Stomach (tissue), 9 donors: Measurements from ENCODE around the gene SSX4B. TPM values are rescaled to one million over a fixed set of nuclear protein-coding genes. Genes with fewer than 3 reads are reported as not detected.
"Not testable (repeated sequence)": the region's sequence is repeated elsewhere in the genome, so short reads cannot be mapped to it uniquely, and the experiment has no call there.

Experiments used
- DNase-seq, 2 donors: peaks; one replicate each; pipeline versions ENCODE4 v3.0.0 to v3.0.0-alpha.2; 2013 to 2019
- H3K27ac ChIP-seq, 5 donors: fragments of 200-600 bp in 4 of 5; sonication (generic) in 4 of 5; one replicate each; pipeline ENCODE4 v1.5.1; 2013 to 2019; ENCODE audit warnings: mild to moderate bottlenecking in 1 of 5, moderate library complexity in 1 of 5
- H3K27me3 ChIP-seq, 3 donors: fragments of 200-600 bp; sonication (generic); one replicate each; pipeline ENCODE4 v1.5.1; 2017 to 2019; ENCODE audit warnings: mixed run types in 1 of 3
- H3K36me3 ChIP-seq, 4 donors: fragments of 200-600 bp; sonication (generic); 1 replicate in 3 of 4; 2 replicates in 1 of 4; pipeline ENCODE4 v1.5.1; 2016 to 2019
- H3K4me1 ChIP-seq, 4 donors: fragments of 200-600 bp; sonication (generic); one replicate each; pipeline ENCODE4 v1.5.1; 2016 to 2019
- H3K4me3 ChIP-seq, 4 donors: fragments of 200-600 bp; sonication (generic) in 3 of 4; one replicate each; pipeline ENCODE4 v1.5.1; 2016 to 2019; ENCODE audit warnings: mild to moderate bottlenecking in 1 of 4
- H3K9me3 ChIP-seq, 4 donors: fragments of 200-600 bp; sonication (generic); one replicate each; pipeline ENCODE4 v1.5.1; 2016 to 2019
- EP300 ChIP-seq: sonication (generic); formaldehyde crosslinking; IDR thresholded peaks from one replicate; pipeline ENCODE4 v1.6.1; 2017; ENCODE audit warnings: antibody characterized with exemption
- POLR2A ChIP-seq, 4 donors: fragments of 450-650 bp; IDR thresholded peaks; one replicate each; pipeline ENCODE4 v1.6.1; 2016; ENCODE audit warnings: antibody characterized with exemption in 4 of 4, control low read depth in 2 of 4, mild to moderate bottlenecking in 1 of 4, moderate library complexity in 1 of 4
- POLR2AphosphoS5 ChIP-seq, 3 donors: sonication (generic); formaldehyde crosslinking; IDR thresholded peaks; one replicate each; pipeline ENCODE4 v1.6.1; 2016; ENCODE audit warnings: antibody characterized with exemption in 3 of 3
- WGBS, 5 donors: extraction: QIAGEN DNeasy Blood & Tissue Kit in 3 of 5; methylation state at CpG; one replicate each; pipeline versions ENCODE4 v1.1.5 to v1.1.7; 2013 to 2018; 5-methylcytosine and 5-hydroxymethylcytosine counted together
- intact Hi-C: fragments of 100-400 bp; cut with DNase I; formaldehyde crosslinking; loops from one replicate; pipeline ENCODE4 v1.15.1; 2023; ENCODE audit warnings: low total_unique reads
- polyA plus RNA-seq, 3 donors: library from polyadenylated mRNA; stranded (reverse); fragments of 200-250 nt; gene quantifications; one replicate each; pipeline ENCODE4 v1.2.3, GENCODE V29; 2013
- total RNA-seq, 5 donors: library from RNA; depleted of rRNA; stranded (reverse); fragments of >200 nt; gene quantifications; one replicate each; pipeline versions ENCODE4 v1.1.0 to v1.2.3, GENCODE V29; 2014 to 2016
- TF ChIP-seq, protein P1 (sequence below), 7 experiments: fragments of 450-650 bp in 4 of 7; fragments of 200-600 bp in 3 of 7; sonication (generic) in 3 of 7; IDR thresholded peaks; one replicate each; pipeline ENCODE4 v1.5.1; 2016 to 2019; ENCODE audit warnings: antibody characterized with exemption in 7 of 7, control low read depth in 2 of 7, mild to moderate bottlenecking in 1 of 7
- donor health status: healthy with polysubstance abuse.
- donor health status: Bipolar disorder and iron deficiency.
- donor health status: healthy.

SSX4B gene
- total and polyA plus RNA-seq, 8 donors, result not detected

DNA sequence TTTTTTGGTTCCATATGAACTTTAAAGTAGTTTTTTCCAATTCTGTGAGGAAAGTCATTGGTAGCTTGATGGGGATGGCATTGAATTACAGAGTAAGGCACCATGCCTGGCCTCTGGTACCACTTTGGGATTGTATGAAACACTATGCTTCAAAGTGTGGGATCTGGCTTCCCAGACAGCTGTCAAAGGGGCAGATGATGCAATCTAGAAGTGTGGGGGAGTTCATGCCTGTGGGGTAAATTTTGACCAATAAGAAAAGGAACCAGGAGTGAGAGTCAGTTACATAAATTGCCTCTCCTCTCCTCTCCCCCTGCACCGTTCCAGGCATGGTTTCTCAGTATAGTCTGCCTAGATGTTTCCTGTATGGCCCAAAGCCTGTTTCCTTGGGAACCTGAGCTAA is 13.9 kb downstream of the SSX4B start:
- H3K27me3 ChIP-seq, H3K36me3 ChIP-seq, H3K27ac ChIP-seq, H3K4me3 ChIP-seq, DNase-seq, H3K4me1 ChIP-seq, intact Hi-C loops, H3K9me3 ChIP-seq: not testable (repeated sequence)
- WGBS, 5 donors, result 22 to 50% (median 40%) methylated on average over 1 of the region's 1 CpG

DNA sequence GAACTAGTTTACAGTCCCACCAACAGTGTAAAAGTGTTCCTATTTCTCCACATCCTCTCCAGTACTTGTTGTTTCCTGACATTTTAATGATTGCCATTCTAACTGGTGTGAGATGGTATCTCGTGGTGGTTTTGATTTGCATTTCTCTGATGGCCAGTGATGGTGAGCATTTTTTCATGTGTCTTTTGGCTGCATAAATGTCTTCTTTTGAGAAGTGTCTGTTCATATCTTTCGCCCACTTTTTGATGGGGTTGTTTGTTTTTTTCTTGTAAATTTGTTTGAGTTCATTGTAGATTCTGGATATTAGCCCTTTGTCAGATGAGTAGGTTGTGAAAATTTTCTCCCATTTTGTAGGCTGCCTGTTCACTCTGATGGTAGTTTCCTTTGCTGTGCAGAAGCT is 14.8 kb downstream of the SSX4B start:
- H3K27me3 ChIP-seq, H3K36me3 ChIP-seq, H3K4me1 ChIP-seq, H3K27ac ChIP-seq, H3K9me3 ChIP-seq, DNase-seq, H3K4me3 ChIP-seq, intact Hi-C loops: not testable (repeated sequence)
- 64 to 82% (median 78%) methylated on average over 1 to 2 of the region's 2 CpGs for WGBS, 5 donors

DNA sequence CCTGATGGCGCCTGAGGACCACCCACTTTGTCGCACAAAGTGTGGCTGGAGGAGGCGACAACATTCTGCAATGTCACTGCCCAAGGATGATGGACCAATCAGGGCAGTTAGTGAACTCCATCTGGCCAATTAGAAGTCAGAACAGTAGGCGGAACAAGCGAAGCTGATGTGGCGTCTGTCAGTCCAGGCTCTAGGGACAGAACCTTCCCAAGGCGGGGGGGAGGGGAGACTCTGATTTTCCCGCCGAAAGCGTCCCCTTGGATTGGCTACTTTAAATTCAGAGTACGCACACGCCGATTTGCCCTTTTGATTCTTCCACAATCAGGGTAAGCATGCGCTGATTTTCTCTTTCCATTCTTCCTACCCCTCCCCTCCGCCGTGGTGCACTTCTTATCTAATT is 28.5 kb downstream of the SSX4B start, which contains the start of gene SSX4:
SSX4 (plus strand) TSS at position 301 of the 400 bp plus-strand sequence. CDS start 515 bp downstream, outside the sequence.
- H3K9me3 ChIP-seq, DNase-seq, H3K4me1 ChIP-seq, H3K4me3 ChIP-seq, H3K36me3 ChIP-seq, H3K27ac ChIP-seq, intact Hi-C loops, H3K27me3 ChIP-seq: not testable (repeated sequence)
- WGBS, 5 donors, result no CpG with 5 or more reads among the region's 16 CpGs

- WGBS, 5 donors, result no CpG with 5 or more reads among the region's 8 CpGs
- H3K4me1 ChIP-seq, H3K4me3 ChIP-seq, H3K27ac ChIP-seq, H3K9me3 ChIP-seq, H3K27me3 ChIP-seq, intact Hi-C loops, DNase-seq, H3K36me3 ChIP-seq: not testable (repeated sequence)
Observed at GRCh38 chrX:48370408-48370807, 41.4 kb downstream of the SSX4B start.

DNA sequence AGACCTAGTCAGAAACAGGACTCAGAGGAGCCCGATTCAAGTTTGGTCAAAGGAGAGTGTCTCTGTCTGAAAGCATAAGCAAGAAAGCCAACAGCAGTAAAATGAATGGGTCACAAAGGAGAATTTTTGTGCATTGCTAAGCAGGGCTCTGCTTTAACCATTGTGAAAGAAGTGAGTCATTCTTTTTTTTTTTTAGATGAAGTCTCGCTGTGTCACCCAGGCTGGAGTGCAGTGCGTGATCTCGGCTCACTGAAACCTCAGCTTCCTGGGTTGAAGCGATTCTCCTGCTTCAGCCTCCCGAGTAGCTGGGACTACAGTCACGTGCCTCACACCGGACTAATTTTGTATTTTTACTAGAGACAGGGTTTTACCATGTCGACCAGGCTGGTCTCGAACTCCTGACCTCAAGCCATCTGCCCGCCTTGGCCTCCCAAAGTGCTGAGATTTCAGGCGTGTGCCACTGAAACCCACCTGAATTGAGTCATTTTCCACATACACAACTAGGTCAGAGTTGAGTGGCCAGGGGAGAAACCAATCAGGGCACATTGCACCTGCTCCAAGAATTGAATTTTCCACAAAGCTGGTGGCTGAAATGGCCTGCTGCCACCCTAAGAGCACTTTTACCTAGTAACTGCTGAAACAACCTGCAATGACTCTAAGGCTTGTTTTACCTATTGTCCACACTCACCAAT is 43.9 kb downstream of the SSX4B start:
- WGBS, 5 donors, result no CpG with 5 or more reads among the region's 12 CpGs
- H3K9me3 ChIP-seq, H3K36me3 ChIP-seq, H3K27ac ChIP-seq, H3K4me3 ChIP-seq, DNase-seq, intact Hi-C loops, H3K4me1 ChIP-seq, H3K27me3 ChIP-seq: not testable (repeated sequence)

DNA sequence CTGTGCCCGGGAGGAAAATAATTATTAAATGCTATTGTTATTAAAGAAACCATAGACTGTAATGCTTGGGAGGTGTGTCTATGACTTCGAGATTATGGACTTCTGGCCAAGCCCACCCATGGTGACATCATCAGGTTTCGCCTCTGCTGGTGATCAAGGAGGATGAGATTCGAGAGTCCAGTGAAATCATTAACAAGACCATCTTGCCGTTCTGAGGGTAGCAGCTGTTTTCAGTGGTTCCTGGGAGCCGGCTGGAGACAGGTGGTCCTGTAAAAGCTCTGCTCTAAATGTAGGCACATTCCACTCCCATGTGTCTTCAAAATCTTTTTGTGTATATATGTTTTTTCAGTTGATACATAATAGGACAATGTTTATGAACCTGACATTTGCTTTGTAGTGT is 52.5 kb downstream of the SSX4B start:
- H3K4me1 ChIP-seq, H3K27ac ChIP-seq, H3K4me3 ChIP-seq, H3K36me3 ChIP-seq, H3K9me3 ChIP-seq, DNase-seq, H3K27me3 ChIP-seq, intact Hi-C loops: not testable (repeated sequence)
- 62 to 81% (median 63%) methylated on average over 5 to 6 of the region's 6 CpGs for WGBS, 5 donors

DNA sequence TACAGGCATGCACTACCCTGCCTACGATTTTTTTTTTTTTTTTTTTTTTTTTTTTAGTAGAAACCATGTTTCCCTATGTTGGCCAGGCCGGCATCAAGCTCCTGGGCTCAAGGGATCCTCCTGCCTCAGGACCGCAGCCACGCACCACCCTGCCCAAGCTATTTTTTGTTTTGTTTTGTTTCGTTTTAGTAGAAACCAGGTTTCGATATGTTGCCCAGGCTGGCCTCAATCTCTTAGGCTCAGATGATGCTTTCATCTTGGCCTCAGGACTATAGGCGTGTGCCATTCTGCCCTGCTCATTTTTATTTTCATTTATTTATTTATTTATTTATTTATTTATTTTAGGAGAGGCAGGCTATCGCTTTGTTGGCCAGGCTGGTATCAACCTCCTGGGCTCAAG is 54.1 kb downstream of the SSX4B start:
- no peak for TF ChIP-seq POLR2AphosphoS5 (IDR thresholded peaks at IDR 0.05)
- TF ChIP-seq, protein P1, sequence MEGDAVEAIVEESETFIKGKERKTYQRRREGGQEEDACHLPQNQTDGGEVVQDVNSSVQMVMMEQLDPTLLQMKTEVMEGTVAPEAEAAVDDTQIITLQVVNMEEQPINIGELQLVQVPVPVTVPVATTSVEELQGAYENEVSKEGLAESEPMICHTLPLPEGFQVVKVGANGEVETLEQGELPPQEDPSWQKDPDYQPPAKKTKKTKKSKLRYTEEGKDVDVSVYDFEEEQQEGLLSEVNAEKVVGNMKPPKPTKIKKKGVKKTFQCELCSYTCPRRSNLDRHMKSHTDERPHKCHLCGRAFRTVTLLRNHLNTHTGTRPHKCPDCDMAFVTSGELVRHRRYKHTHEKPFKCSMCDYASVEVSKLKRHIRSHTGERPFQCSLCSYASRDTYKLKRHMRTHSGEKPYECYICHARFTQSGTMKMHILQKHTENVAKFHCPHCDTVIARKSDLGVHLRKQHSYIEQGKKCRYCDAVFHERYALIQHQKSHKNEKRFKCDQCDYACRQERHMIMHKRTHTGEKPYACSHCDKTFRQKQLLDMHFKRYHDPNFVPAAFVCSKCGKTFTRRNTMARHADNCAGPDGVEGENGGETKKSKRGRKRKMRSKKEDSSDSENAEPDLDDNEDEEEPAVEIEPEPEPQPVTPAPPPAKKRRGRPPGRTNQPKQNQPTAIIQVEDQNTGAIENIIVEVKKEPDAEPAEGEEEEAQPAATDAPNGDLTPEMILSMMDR (IDR thresholded peaks at IDR 0.05), result no peak
- no peak for TF ChIP-seq EP300
- TF ChIP-seq POLR2A (IDR thresholded peaks at IDR 0.05), result no peak
- WGBS, 5 donors, result 85 to 99% (median 91%) methylated on average over 4 to 8 of the region's 8 CpGs
- Histone ChIP-seq H3K9me3 (no peaks in the 10 kb centered on the region), H3K36me3 (no peaks in the 10 kb centered on the region), H3K4me1 (no peaks in the 10 kb centered on the region), H3K27me3 (no peaks in the 10 kb centered on the region), H3K4me3 (no peak overlapping the region), H3K27ac (no peak overlapping the region)
- intact Hi-C loops, result no loop called here
- DNase-seq, result no peak

GRCh38 chrX:48356315-48357094 is 55.3 kb downstream of the SSX4B start, which contains the start of gene SSX3:
SSX3 (minus strand) TSS chrX:48356703; CDS start chrX:48355249, 1,454 bp downstream.
- H3K27me3 ChIP-seq, result not testable (repeated sequence)

More at GRCh38 chrX:48356315-48357094, 55.3 kb downstream of the SSX4B start, which contains the start of gene SSX3:
- H3K27ac ChIP-seq, H3K4me3 ChIP-seq, H3K36me3 ChIP-seq, intact Hi-C loops, H3K9me3 ChIP-seq, H3K4me1 ChIP-seq, DNase-seq: not testable (repeated sequence)
- 85 to 95% (median 94%) methylated on average over 16 to 19 of the region's 19 CpGs for WGBS, 5 donors
